ENCODE data around the gene ZNF493.

The ZNF493 gene

DNA sequence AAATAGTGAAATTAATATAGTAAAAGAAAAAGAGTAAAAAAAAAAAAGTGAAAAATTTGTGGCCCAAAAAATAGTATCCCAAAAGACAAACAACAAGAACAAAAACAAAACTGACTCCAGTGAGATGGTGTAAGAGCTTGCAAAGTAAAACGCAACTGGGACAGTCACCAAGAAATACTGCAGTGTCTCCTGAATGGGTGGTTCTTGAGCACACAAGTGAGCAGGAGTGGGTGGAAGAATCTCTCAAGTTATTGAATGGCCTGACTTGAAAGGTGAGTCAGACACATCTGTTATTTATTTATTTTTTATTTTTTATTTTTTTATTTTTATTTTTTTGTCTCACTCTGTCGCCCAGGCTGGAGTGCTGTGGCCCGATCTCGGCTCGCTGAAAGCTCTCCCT lies 1.9 kb downstream of the ZNF493 start:
- H3K4me3 ChIP-seq (ENCODE audit: low read length) = no peak overlapping the region
- peak; percentile 12 for DNase-seq (ENCODE audit: low read depth)
- TF ChIP-seq, protein P1, sequence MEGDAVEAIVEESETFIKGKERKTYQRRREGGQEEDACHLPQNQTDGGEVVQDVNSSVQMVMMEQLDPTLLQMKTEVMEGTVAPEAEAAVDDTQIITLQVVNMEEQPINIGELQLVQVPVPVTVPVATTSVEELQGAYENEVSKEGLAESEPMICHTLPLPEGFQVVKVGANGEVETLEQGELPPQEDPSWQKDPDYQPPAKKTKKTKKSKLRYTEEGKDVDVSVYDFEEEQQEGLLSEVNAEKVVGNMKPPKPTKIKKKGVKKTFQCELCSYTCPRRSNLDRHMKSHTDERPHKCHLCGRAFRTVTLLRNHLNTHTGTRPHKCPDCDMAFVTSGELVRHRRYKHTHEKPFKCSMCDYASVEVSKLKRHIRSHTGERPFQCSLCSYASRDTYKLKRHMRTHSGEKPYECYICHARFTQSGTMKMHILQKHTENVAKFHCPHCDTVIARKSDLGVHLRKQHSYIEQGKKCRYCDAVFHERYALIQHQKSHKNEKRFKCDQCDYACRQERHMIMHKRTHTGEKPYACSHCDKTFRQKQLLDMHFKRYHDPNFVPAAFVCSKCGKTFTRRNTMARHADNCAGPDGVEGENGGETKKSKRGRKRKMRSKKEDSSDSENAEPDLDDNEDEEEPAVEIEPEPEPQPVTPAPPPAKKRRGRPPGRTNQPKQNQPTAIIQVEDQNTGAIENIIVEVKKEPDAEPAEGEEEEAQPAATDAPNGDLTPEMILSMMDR (conservative IDR thresholded peaks at IDR 0.05; ENCODE audit: low read length) = no peak

DNA sequence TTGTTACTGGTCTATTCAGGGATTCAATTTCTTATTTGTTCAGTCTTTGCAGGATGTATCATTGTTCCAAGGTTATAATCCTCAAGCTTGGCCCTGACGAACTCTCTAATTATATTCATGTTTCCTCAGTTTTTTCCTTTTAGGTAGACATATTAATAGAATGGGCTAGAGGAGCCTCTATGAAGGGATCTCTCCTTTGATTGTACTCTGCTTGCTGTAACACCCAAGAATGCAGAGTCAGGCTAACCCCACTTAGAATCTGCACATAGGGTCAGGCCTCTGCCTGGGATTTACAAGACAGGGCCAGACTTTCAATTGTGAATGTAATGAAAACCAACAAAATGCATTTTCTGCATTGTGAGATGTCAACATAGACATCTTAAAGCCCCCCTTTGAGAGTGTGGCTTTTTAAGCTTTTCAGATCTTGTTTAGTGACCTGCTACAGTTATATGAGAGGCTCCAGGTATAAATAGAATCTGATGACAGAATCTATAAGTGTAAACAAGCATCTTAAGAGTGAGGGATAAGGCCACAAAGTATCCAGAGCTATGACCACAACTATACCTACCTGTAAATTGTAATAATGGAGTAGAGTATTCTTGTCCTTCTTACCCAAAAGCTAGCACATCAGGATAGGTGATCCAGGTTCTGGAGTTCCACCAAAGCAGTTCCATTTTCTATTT lies 5.5 kb downstream of the ZNF493 start:
- DNase-seq (ENCODE audit: low read depth) = no peak
- no peak overlapping the region for H3K4me3 ChIP-seq (ENCODE audit: low read length)
- TF ChIP-seq, protein P1 (conservative IDR thresholded peaks at IDR 0.05; ENCODE audit: low read length) = no peak

DNA sequence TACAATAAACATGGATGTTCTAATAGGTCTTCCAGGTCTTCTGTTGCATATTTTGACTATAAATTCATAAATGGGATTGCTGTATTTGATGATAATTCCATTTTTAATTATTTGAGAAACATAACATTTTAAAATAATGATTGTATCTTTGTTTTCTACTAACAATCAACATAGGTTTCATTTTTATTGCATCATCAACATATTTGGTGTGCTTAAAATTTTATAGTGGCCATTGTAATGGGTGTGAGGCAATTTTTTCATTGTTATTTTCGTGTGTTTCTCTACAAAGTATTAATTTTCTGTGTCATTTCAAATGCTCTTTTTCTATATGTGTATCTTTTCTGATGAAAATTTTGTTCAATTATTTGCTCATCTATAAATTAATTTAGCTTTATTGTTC lies 13.2 kb downstream of the ZNF493 start:
- TF ChIP-seq, protein P1 (conservative IDR thresholded peaks at IDR 0.05; ENCODE audit: low read length) = no peak
- no peak overlapping the region for H3K4me3 ChIP-seq (ENCODE audit: low read length)
- DNase-seq (ENCODE audit: low read depth) = no peak

DNA sequence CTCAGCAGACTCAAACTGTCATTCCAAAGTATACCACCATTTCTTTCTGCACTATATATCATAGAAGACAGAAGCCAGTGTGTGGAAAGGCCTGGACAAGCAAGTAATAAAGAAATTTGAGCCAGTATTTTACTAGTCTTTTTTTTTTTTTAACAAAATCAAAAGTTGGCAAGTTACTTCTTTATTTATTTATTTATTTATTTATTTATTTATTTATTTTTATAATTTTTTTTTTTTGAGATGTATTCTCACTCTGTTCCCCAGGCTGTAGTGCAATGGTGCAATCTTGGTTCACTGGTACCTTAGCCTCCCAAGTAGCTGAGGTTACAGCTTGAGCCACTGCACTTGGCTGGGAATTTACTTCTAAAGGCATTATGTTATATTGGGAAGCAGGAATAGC lies 25.3 kb downstream of the ZNF493 start:
- TF ChIP-seq, protein P1 (conservative IDR thresholded peaks at IDR 0.05; ENCODE audit: low read length) = no peak
- no peak overlapping the region for H3K4me3 ChIP-seq (ENCODE audit: low read length)
- no peak for DNase-seq (ENCODE audit: low read depth)

DNA sequence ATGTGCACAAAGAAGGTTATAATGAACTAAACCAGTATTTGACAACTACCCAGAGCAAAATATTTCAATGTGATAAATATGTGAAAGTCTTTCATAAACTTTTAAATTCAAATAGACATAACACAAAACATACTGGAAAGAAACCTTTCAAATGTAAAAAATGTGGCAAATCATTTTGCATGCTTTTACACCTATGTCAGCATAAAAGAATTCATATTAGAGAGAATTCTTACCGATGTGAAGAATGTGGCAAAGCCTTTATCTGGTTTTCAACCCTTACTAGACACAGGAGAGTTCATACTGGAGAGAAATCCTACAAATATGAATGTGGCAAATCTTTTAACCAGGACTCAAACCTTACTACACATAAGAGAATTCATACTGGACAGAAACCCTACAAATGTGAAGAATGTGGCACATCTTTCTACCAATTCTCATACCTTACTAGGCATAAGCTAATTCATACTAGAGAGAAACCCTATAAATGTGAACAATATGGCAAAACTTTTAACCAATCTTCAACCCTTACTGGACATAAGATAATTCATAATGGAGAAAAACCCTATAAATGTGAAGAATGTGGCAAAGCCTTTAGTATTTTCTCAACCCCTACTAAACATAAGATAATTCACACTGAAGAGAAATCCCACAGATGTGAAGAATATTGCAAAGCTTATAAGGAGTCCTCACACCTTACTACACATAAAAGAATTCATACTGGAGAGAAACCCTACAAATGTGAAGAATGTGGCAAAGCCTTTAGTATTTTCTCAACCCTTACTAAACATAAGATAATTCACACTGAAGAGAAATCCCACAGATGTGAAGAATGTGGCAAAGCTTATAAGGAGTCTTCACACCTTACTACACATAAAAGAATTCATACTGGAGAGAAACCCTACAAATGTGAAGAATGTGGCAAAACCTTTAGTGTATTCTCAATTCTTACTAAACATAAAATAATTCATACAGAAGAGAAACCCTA lies 26.4 kb downstream of the ZNF493 start:
- TF ChIP-seq, protein P1 (conservative IDR thresholded peaks at IDR 0.05; ENCODE audit: low read length) = no peak
- no peak overlapping the region for H3K4me3 ChIP-seq (ENCODE audit: low read length)
- DNase-seq (ENCODE audit: low read depth) = no peak

DNA sequence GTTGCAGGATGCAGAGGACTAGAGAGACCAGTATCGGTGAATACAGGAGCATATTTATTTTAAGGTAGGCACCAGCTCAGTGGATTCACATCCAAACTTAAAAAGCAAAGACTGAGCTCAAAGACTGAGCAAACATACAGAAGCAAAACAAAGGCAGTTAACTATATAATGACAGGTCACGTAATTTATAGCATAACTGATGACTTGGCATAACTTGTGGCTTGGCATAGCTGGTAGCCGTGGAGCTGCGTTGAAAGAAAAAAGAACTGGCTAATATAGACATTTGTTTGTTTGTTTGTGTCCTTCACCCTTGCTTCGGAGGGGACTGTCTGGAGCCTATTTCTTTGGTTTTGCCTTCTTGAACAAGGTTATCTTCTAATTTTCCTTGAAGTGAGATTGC lies 33.7 kb downstream of the ZNF493 start:
- TF ChIP-seq, protein P1 (conservative IDR thresholded peaks at IDR 0.05; ENCODE audit: low read length) = no peak
- no peak overlapping the region for H3K4me3 ChIP-seq (ENCODE audit: low read length)
- no peak for DNase-seq (ENCODE audit: low read depth)

Data from AG10803 (cell line).